Measurements from ENCODE around the gene TMOD1.

Gene TMOD1

GRCh38 chr9:97510797-97511654 lies 9.6 kb downstream of the TMOD1 start:
- Histone ChIP-seq H3K9me3 (ENCODE audit: control insufficient read depth, insufficient read depth, low read length) (no peaks in the 10 kb centered on the region), H3K9ac (ENCODE audit: low read depth, low read length) (no peak overlapping the region), H3K4me3 (ENCODE audit: low read depth, low read length) (no peak overlapping the region)

GRCh38 chr9:97511655-97512427 lies 10.4 kb downstream of the TMOD1 start:
- Histone ChIP-seq H3K27me3 (ENCODE audit: control insufficient read depth, insufficient read depth, low read length) (no peaks in the 10 kb centered on the region), H3K4me1 (ENCODE audit: control insufficient read depth, insufficient read depth, low read length) (no peaks in the 10 kb centered on the region), H3K36me3 (ENCODE audit: control insufficient read depth, insufficient read depth, low read length) (no peaks in the 10 kb centered on the region), H3K4me3 (ENCODE audit: low read depth, low read length) (no peak overlapping the region), H3K9me3 (ENCODE audit: control insufficient read depth, insufficient read depth, low read length) (no peaks in the 10 kb centered on the region), H3K9ac (ENCODE audit: low read depth, low read length) (no peak overlapping the region)

More at GRCh38 chr9:97510797-97511654, 9.6 kb downstream of the TMOD1 start:
- Histone ChIP-seq H3K27me3 (ENCODE audit: control insufficient read depth, insufficient read depth, low read length) (peaks cover 6% of the 10 kb centered on the region), H3K36me3 (ENCODE audit: control insufficient read depth, insufficient read depth, low read length) (no peaks in the 10 kb centered on the region), H3K4me1 (ENCODE audit: control insufficient read depth, insufficient read depth, low read length) (no peaks in the 10 kb centered on the region)

DNA sequence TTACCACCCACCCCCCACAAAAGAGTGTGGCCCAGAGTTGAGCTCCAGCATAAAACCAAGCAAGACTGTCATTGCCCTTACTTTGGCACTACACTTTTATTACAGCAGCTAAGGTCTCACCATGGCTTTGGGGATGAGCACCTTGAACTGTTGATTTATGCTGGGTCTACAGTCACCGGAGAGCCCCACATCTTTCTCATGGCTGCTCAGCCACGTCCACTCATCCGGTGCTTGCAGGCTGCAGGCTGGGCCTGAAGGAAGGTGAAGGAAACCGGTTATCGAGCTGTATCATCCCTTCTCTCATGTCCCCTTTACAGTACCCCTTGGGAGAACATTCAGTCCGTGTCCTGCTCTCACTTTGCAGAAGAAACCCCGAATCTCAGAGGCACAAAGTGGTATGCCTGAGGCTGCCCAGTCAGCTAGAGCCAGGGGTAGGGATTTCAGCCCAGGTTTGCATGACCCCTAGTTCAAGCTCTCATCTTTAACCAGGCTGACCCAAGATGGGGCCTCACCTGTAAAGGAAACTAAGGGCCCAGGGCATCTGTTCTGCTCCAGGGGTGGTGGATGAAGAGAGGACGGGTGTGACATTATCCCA lies 11.6 kb downstream of the TMOD1 start:
- Histone ChIP-seq H3K27me3 (ENCODE audit: control insufficient read depth, insufficient read depth, low read length) (no peaks in the 10 kb centered on the region), H3K4me1 (ENCODE audit: control insufficient read depth, insufficient read depth, low read length) (no peaks in the 10 kb centered on the region), H3K9ac (ENCODE audit: low read depth, low read length) (no peak overlapping the region), H3K9me3 (ENCODE audit: control insufficient read depth, insufficient read depth, low read length) (no peaks in the 10 kb centered on the region), H3K36me3 (ENCODE audit: control insufficient read depth, insufficient read depth, low read length) (no peaks in the 10 kb centered on the region), H3K4me3 (ENCODE audit: low read depth, low read length) (no peak overlapping the region)

DNA sequence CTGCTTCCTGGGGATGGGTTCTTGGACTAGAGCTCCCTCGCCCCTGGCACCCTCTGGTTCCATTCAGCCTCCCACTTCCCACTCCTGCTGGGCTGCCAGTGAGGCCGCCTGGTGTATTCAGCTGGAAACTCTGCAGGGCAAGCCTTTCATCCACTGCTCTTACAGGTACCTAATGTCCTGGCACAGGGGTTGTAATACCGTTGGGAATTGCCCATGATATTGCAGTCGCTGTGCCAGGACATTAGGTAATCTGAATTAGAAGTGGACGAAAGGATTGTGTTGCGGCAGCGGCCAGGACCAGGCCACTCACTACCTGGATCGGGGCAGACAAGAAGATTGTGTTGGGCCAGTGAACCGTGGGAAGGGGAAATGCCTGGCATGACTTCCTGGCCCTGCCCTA lies 13.1 kb downstream of the TMOD1 start:
- Histone ChIP-seq H3K36me3 (ENCODE audit: control insufficient read depth, insufficient read depth, low read length) (no peaks in the 10 kb centered on the region), H3K9me3 (ENCODE audit: control insufficient read depth, insufficient read depth, low read length) (no peaks in the 10 kb centered on the region), H3K4me1 (ENCODE audit: control insufficient read depth, insufficient read depth, low read length) (no peaks in the 10 kb centered on the region), H3K4me3 (ENCODE audit: low read depth, low read length) (no peak overlapping the region), H3K27me3 (ENCODE audit: control insufficient read depth, insufficient read depth, low read length) (no peaks in the 10 kb centered on the region), H3K9ac (ENCODE audit: low read depth, low read length) (no peak overlapping the region)

DNA sequence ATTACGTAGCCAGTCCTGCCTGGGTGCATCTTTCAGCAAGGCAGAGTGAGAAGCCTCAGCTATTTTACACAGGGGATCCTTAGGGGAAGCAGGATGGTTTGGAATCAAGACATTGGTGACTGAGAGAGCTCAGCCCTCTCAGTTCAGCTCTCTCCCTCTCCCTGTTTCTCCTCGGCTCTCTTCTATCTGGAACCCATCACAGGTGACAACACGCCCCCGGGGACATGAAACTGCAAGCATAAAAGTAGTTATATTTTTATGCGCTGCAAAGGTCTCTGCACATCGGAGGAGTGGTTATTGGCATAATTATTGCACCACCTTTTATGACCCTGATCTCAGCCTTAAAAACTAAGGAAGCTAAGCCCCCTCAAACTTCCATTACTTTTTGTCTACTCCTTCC lies 14.2 kb downstream of the TMOD1 start:
- H3K9me3 ChIP-seq (ENCODE audit: control insufficient read depth, insufficient read depth, low read length) = no peaks in the 10 kb centered on the region
- no peaks in the 10 kb centered on the region for H3K27me3 ChIP-seq (ENCODE audit: control insufficient read depth, insufficient read depth, low read length)
- H3K4me1 ChIP-seq (ENCODE audit: control insufficient read depth, insufficient read depth, low read length) = no peaks in the 10 kb centered on the region
- H3K36me3 ChIP-seq (ENCODE audit: control insufficient read depth, insufficient read depth, low read length) = no peaks in the 10 kb centered on the region
- H3K4me3 ChIP-seq (ENCODE audit: low read depth, low read length) = no peak overlapping the region
- H3K9ac ChIP-seq (ENCODE audit: low read depth, low read length) = no peak overlapping the region

- no peaks in the 10 kb centered on the region for H3K9me3 ChIP-seq (ENCODE audit: control insufficient read depth, insufficient read depth, low read length)
- no peaks in the 10 kb centered on the region for H3K4me1 ChIP-seq (ENCODE audit: control insufficient read depth, insufficient read depth, low read length)
- no peaks in the 10 kb centered on the region for H3K27me3 ChIP-seq (ENCODE audit: control insufficient read depth, insufficient read depth, low read length)
- no peak overlapping the region for H3K9ac ChIP-seq (ENCODE audit: low read depth, low read length)
- H3K4me3 ChIP-seq (ENCODE audit: low read depth, low read length) = no peak overlapping the region
- H3K36me3 ChIP-seq (ENCODE audit: control insufficient read depth, insufficient read depth, low read length) = no peaks in the 10 kb centered on the region
Observed at GRCh38 chr9:97516111-97516510, 14.6 kb downstream of the TMOD1 start.

GRCh38 chr9:97517331-97518089 lies 16.0 kb downstream of the TMOD1 start:
- Histone ChIP-seq H3K9me3 (ENCODE audit: control insufficient read depth, insufficient read depth, low read length) (no peaks in the 10 kb centered on the region), H3K36me3 (ENCODE audit: control insufficient read depth, insufficient read depth, low read length) (no peaks in the 10 kb centered on the region), H3K4me1 (ENCODE audit: control insufficient read depth, insufficient read depth, low read length) (no peaks in the 10 kb centered on the region), H3K4me3 (ENCODE audit: low read depth, low read length) (no peak overlapping the region), H3K27me3 (ENCODE audit: control insufficient read depth, insufficient read depth, low read length) (no peaks in the 10 kb centered on the region), H3K9ac (ENCODE audit: low read depth, low read length) (no peak overlapping the region)

DNA sequence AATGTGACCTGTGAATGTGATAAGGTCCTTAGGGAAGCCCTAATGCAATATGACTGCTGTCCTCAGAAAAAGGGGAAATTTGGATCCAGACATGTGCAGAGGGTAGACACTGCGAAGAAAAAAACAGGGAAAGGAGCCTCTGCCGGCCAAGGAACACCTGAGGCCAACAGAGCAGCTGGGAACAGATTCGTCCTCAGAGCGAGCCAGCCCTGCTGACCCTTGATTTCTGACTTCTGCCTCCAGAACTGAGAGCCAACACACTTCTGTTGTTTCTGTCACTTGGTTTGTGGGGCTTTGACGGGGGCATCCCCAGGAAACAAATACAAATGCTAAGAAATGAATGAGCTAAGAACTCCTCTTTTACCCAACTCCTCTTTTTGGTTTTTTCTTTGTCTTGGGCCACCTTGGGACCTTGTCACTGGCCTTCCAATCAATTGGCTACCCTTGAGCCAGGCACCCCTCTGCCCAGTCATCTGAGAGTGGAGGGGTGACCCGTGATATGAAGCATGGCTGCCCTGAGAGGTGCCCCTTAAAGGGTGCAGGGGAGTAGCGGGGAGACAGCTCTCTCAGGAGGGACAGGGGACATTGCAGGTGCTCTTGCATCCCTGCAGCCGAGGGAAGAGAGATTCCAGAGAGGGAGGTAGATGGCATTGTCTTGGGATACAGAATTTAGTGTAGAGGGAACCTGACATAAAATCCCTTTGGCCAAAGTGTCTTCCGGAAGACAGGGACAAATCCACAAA lies 16.9 kb downstream of the TMOD1 start:
- H3K4me1 ChIP-seq (ENCODE audit: control insufficient read depth, insufficient read depth, low read length) = no peaks in the 10 kb centered on the region
- H3K9ac ChIP-seq (ENCODE audit: low read depth, low read length) = no peak overlapping the region
- H3K4me3 ChIP-seq (ENCODE audit: low read depth, low read length) = no peak overlapping the region
- no peaks in the 10 kb centered on the region for H3K27me3 ChIP-seq (ENCODE audit: control insufficient read depth, insufficient read depth, low read length)
- H3K9me3 ChIP-seq (ENCODE audit: control insufficient read depth, insufficient read depth, low read length) = no peaks in the 10 kb centered on the region
- no peaks in the 10 kb centered on the region for H3K36me3 ChIP-seq (ENCODE audit: control insufficient read depth, insufficient read depth, low read length)

DNA sequence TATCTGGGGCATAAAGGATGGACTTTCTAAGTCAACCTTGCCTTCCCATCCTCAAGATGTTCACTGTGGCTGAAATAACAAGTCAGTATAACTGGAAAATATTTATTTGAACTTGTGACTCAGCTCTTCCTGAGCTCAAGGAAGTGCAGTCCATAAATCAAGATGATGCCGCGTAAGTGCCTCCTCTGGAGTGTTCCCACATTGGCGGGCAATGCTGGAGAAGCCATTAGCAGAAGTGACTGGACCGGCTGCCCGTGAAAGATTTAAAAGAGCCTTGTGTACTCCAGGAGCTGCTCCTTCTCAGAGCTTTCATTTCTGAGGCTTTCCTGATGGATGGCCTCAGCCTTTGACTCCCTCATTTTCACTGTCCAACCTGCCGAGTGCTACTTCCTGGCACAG lies 17.4 kb downstream of the TMOD1 start:
- Histone ChIP-seq H3K36me3 (ENCODE audit: control insufficient read depth, insufficient read depth, low read length) (no peaks in the 10 kb centered on the region), H3K4me3 (ENCODE audit: low read depth, low read length) (no peak overlapping the region), H3K27me3 (ENCODE audit: control insufficient read depth, insufficient read depth, low read length) (no peaks in the 10 kb centered on the region), H3K9me3 (ENCODE audit: control insufficient read depth, insufficient read depth, low read length) (no peaks in the 10 kb centered on the region), H3K9ac (ENCODE audit: low read depth, low read length) (no peak overlapping the region), H3K4me1 (ENCODE audit: control insufficient read depth, insufficient read depth, low read length) (no peaks in the 10 kb centered on the region)

DNA sequence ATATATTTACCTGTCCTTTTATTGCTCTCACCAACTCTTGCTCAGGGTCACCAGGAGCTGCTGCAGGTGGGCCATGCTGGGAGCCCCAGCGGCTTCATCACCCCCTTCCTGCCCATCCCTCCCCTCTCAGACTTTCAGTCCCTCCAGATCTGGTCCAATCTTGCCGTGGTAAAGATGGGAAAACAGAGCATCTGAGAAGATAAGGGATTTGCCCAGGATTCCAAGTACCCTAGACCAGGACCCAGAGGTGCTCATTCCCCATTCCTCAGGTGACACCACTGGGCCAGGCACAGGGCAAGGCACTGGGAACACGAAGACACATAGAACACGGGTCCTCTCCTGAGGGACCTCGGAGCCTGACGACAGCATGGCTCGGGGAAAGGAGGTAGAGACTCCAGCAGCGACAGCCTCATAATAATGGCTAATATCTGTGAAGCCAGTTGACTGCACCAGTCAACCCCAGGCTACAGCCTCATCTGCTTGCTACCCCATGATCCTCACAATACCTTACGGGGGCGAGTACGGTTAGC lies 18.0 kb downstream of the TMOD1 start:
- no peaks in the 10 kb centered on the region for H3K27me3 ChIP-seq (ENCODE audit: control insufficient read depth, insufficient read depth, low read length)
- H3K4me1 ChIP-seq (ENCODE audit: control insufficient read depth, insufficient read depth, low read length) = no peaks in the 10 kb centered on the region
- no peaks in the 10 kb centered on the region for H3K36me3 ChIP-seq (ENCODE audit: control insufficient read depth, insufficient read depth, low read length)
- no peaks in the 10 kb centered on the region for H3K9me3 ChIP-seq (ENCODE audit: control insufficient read depth, insufficient read depth, low read length)
- no peak overlapping the region for H3K4me3 ChIP-seq (ENCODE audit: low read depth, low read length)
- H3K9ac ChIP-seq (ENCODE audit: low read depth, low read length) = no peak overlapping the region
